GM19238 (cell line): ENCODE data around the gene NOSTRIN.
"Not testable (repeated sequence)": the region's sequence is repeated elsewhere in the genome, so short reads cannot be mapped to it uniquely, and the experiment has no call there.

ENCODE experiments used
- DNase-seq: peaks from one replicate; pipeline ENCODE4 v3.0.0; 2011; ENCODE audit warnings: low spot score; ENCODE audit not compliant: insufficient read length

The NOSTRIN gene

DNA sequence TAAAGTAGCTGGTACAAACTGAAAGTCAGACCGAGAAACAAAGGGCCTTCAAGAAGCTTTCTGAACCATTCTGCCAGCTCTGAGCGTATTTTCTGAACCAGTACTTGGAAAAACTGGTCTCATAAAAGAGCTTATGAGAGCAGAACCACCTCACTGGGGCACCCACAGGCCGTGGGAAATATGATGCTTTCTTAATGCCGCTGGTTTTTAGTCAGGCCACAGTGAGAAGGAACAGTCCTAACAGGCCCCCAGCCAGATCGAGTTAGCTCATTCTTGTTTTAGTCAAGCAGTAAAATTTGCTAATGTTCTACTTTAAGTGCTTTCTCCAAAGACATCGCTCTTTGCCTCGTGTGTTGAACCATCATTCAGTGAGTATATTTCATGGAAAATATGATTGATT is 12.7 kb upstream of the NOSTRIN start:
- DNase-seq: no peak

- no peak for DNase-seq
Observed at GRCh38 chr2:168790226-168790902, 12.1 kb upstream of the NOSTRIN start.

DNA sequence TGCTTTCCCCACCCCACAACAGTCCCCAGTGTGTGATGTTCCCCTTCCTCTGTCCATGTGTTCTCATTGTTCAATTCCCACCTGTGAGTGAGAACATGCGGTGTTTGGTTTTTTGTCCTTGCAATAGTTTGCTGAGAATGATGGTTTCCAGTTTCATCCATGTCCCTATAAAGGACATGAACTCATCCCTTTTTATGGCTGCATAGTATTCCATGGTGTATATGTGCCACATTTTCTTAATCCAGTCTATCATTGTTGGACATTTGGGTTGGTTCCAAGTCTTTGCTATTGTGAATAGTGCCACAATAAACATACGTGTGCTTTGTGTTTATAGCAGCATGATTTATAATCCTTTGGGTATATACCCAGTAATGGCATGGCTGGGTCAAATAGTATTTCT is 11.3 kb upstream of the NOSTRIN start:
- not testable (repeated sequence) for DNase-seq

GRCh38 chr2:168793596-168793995 is 8.8 kb upstream of the NOSTRIN start:
- DNase-seq: no peak

DNA sequence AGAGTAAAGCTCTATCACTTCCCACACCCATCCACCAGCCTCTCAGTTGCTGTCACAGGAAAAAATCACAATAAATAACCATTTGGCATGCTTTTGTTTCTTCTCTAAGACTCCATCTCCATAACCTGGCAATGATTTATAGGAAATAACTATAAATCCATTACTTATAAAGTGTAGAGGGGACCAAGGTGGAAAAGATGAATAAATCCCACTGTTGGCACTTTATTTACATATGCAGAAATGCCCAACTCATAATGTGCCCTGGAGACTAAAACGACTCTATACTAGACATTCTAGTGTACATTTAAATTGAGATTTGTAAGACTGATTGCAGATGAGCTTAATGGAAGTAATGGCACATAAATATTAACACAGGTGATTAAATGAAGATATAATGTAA is 7.5 kb upstream of the NOSTRIN start:
- DNase-seq: no peak

DNA sequence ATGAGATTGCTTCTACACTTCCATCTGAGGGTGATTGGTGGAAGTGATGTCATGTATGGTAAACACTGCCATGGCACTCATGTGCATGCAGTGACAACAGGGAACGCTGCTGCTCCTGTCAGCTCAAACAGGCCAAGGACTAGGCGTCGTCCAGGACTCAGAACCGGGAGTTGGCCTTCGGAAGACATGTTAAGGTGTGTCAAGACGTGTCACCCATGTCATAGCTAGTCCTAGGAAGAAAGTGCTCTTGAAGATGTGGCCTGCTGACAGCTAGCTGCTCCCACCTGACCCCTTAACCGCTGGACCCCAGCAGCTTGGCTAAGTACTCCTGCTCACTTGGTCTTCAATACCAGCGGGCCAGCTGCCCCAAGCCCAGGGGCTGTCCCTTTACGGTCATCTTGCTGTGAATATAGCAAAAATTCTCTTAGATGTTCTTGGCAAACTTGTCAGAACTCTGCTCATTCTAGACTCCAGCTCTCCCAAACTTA is 6.3 kb upstream of the NOSTRIN start:
- DNase-seq: no peak

DNA sequence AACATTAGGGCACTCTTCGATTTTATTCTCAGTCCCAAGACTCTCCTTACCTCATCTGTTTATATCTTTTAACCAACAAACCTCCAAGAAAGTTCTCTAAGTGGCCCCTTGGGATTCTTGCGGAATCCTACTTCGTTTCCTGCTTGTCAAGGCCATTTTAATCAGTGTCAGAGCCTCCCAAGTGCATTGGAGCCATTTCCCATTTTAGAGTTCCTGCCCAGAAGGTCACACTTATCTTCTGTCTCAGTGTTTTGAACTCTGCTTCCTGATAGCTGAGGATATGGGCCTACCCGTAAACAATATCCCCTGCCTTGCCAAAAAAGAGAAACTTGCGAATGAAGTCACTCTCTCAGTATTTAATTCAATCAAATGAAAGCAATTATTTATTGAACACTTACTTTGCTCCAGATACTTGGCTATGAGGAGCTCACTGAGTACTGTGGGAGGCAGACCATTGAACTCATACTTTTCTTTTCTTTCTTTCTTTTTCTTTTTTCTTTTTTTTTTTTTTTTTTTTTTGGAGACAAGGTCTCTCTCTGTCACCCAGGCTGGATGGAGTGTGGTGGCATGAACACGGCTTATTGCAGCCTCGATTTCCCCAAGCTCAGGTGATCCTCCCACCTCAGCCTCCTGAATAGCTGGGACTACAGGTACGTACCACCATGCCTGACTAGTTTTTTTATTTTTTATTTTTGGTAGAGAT is 5.7 kb upstream of the NOSTRIN start:
- DNase-seq: no peak

GRCh38 chr2:168797286-168797655 is 5.2 kb upstream of the NOSTRIN start:
- no peak for DNase-seq

DNA sequence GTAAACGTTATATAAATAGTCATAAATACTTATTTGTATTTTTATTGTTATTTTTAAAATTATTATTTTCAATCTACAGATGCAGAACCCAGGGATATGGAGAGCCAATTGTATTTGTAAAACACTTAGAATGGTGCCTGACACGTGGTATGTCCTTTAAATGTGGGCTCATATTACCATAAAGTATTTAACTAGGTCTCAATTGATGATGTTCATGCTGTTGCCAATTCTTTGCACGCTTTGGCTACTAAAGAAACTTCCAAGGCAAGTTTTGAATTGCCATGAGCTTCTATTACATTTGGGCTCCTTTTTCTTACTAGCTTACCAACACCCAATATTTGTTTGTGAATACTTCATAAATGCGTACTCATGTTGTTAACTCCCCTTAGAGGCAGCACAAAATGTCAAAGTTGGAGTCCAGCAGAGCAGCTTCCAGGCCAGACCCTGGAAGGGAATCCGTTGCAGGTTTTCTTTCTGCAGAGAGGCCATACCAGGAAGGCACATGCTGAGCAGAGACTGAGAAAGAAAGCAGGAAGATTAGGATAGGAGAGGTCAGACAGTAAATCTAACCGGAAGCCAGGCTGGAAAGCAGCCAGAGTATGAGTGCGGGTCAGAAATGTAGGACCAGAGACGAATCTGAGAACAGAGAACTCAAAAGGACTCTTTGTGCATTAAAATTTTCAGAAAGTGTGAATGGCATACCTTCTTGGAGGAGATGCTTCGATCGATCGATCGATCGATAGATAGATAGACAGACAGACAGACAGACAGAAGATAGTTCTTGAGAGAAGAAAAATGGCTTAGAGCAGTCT is 4.2 kb upstream of the NOSTRIN start:
- no peak for DNase-seq

- DNase-seq: no peak
Observed at GRCh38 chr2:168798888-168799410, 3.5 kb upstream of the NOSTRIN start.

DNA sequence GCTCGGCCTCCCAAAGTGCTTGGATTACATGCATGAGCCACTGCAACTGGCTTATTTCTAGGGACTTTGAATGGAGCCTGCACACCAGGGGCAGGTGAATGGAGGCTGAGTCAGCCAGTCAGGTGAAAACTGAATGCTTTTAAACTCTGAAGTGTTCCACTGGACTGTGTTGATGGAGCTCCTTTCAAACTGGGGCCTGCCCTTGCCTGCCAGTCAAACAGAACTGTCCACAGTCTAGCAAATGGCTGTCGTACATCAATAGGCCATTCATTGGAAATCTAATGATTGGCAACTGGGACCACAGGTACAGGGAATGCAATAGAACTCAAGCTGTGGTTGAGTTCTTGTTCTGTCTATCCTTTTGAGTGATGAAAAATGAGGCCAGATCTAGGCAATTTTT is 966 bp upstream of the NOSTRIN start:
- DNase-seq: no peak

DNA sequence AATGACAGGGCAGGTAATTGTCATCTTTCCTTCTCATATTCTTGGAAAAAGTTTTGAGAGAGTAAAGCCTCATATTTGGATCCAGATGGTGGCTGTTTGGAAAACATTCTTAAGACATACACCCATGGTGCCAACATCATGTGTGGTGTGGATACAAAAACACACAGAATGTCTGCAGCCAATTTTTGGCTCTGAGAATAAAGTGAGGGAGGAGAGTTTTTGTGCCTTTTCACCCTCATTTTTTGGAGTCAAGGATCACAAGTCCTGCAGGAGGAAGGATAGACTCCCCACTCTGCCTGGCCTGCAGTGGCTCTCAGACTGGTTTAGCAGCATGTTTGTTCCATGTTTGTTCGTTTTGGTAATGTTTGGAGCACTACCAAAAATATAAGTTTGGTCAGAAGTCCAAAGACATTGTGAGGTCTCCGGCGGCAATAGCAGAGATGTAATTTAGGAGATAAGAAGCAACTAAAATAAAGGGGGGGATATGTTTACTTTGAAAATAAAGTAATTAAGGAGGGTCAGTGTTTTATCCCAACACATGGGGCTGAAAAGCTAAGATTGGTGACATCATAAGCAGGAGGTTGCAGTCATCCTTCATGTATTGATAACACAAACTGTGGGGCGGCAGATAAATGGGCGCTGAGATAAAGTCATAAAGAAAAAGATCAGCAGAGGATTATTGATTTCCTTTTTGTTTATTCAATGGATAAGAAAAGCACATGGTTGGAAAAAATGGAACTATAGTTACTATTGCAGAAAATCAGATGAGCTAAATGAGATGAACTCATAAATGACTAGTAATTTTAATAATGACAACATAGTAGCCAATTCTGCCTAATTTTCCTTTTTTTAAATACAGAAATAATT is 655 bp downstream of the NOSTRIN start:
- DNase-seq: no peak

DNA sequence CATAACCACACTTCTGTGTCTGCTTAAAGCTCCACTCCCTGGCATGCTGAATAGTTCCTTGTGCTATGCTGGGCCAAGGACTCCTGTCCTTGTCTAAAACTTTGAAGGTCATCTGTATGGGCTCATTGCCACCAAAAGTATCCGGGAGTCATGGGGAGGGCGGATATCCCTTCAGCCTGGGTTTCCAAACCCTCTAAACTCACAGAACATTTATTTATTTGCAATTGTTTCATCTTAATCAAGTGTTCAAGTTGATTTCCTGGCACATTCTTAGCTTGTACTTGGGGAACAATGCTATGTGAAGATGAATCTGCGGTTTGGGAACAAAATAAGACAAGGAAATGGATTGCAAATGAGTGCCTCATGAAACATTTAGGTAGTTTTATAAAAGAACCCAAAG is 1.8 kb downstream of the NOSTRIN start:
- DNase-seq: no peak

DNA sequence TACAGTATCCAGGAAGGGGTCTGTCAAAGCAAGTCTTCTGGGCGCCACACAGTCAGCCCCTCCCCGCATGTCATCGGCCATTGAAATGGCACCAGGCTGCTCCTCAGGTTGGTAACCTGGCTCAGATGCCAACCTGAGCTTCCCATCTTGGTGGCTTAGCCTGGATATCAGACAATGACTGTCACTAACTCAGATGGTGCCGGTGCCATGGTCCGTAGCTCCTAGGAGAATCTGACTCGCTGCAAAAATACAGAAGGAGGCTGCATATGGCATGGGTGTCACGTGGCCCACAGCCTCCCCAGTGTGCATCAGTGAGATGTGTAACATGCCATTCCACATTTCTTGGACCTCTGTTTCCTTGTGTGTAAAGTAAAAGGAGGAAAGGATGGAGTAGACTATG is 3.2 kb downstream of the NOSTRIN start:
- DNase-seq: no peak

DNA sequence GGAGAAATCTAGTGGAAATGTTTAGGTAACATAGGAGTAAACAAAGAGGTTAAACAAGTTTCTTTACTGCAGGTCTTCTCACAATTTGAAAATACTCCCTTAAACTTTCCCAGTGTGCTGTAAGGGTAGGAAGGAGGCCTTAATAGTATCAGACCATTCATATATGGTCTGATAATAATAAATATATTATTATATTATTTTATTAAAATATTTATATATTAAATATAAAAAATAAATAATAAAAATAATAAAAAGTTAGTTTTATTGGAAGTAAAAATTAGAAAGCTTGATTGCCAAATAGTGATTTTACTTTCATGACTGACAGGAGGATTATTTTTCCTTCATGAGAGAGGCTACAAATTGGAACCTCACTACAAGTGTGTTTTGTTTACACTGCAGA is 7.1 kb downstream of the NOSTRIN start:
- no peak for DNase-seq

DNA sequence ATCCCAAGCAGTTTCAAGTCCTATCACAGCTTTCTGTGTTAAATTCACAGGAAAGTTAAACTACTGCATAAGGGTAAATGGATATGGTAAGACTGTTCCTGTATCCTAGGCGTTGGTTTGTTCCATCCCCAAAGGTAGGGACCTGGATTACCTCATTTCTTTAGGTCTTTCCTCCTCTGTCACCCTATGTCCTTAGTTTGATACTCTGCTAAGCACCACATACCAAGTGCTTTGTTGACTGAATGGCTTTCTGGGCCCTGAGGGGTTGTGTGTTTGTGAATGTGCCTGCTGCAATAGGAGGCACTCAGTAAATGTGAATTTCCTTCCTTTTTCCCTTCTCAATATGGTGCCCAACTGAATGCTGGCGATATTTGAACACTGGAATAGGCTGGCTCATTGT is 7.8 kb downstream of the NOSTRIN start:
- no peak for DNase-seq

GRCh38 chr2:168811696-168812095 is 9.3 kb downstream of the NOSTRIN start:
- no peak for DNase-seq

DNA sequence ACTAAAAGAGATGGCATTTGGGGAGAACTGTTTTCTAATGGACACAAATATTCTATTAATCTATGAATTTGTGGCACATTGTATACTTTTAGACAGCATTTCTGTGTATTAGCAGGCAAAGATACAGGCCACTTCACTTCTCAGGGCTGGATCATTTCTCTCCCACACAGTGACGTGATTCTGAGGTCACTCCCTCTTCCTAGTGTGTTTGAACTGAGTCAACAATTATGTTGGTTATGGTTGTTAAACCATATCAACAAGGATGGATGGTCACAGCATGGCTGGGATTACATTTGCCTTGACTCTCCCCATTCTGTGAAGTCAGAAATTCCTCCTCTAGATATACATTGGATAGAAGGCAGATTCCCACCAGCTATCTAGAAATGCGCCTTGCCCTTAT is 11.6 kb downstream of the NOSTRIN start:
- DNase-seq: no peak

GRCh38 chr2:168814939-168815907 is 12.8 kb downstream of the NOSTRIN start:
- no peak for DNase-seq

DNA sequence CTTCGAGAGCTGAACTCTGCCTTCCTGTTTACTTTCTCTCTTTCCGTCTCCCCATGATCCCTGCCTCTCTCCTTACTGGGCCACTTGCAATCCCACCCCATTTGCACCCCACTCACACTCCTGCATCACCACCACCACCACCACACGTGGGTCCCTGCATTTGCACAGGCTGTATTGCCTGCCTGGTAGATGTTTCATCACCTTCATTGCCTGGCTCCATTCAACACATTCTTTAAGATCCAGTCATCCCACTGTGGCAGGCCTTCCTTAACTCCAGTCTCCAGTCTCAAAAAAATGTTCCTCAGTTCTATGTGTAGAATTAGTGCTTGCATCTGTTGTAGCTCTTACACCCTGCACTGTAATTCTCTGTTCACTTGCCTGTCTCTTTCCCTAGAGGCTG is 13.9 kb downstream of the NOSTRIN start:
- DNase-seq: no peak
